HepG2 (cell line): ENCODE measurements around the gene SEC24B. TPM values are rescaled to one million over a fixed set of nuclear protein-coding genes. Genes with fewer than 3 reads are reported as not detected.

Experiments
- GMEB1 ChIP-seq: sonication (generic); formaldehyde crosslinking; IDR thresholded peaks from 2 replicates; pipeline ENCODE4 v1.5.1; 2020; ENCODE audit warnings: missing genetic modification reagents, mild to moderate bottlenecking, borderline replicate concordance
- GTF2F1 ChIP-seq: fragments of 150-350 bp; IDR thresholded peaks from 2 replicates; pipeline ENCODE4 v1.6.1; 2014; ENCODE audit warnings: low read length
- JUND ChIP-seq: sonication (generic); formaldehyde crosslinking; IDR thresholded peaks from 2 replicates; pipeline ENCODE4 v1.8.0; 2022; ENCODE audit warnings: mild to moderate bottlenecking, missing genetic modification reagents
- TCF12 ChIP-seq, 2 experiments: fragments of 450-650 bp in 1 of 2; sonication (generic) in 1 of 2; formaldehyde crosslinking in 1 of 2; IDR thresholded peaks; 2 replicates each; pipeline versions ENCODE4 v1.6.1 to v1.8.0; 2017 to 2022; ENCODE audit warnings: antibody characterized with exemption in 1 of 2, mild to moderate bottlenecking in 1 of 2, missing genetic modification reagents in 1 of 2, moderate library complexity in 1 of 2
- TEF ChIP-seq: sonication (generic); formaldehyde crosslinking; IDR thresholded peaks from 2 replicates; pipeline ENCODE4 v1.5.0; 2020; ENCODE audit warnings: missing genetic modification reagents
- TP53 ChIP-seq: sonication (generic); formaldehyde crosslinking; conservative IDR thresholded peaks from 2 replicates; pipeline ENCODE4 v1.4.0; 2020; ENCODE audit warnings: missing genetic modification reagents
- ZNF253 ChIP-seq: sonication (generic); formaldehyde crosslinking; IDR thresholded peaks from 2 replicates; pipeline ENCODE4 v1.8.0; 2022; ENCODE audit warnings: mild to moderate bottlenecking, missing genetic modification reagents, borderline replicate concordance
- ZNF281 ChIP-seq: sonication (generic); formaldehyde crosslinking; IDR thresholded peaks from 2 replicates; pipeline ENCODE4 v1.4.0; 2020; ENCODE audit warnings: missing genetic modification reagents, borderline replicate concordance
- ZNF350 ChIP-seq: sonication (generic); formaldehyde crosslinking; IDR thresholded peaks from 2 replicates; pipeline ENCODE4 v1.4.0; 2020; ENCODE audit warnings: mild to moderate bottlenecking, low read depth, missing genetic modification reagents, borderline replicate concordance
- ZNF441 ChIP-seq: sonication (generic); formaldehyde crosslinking; IDR thresholded peaks from 2 replicates; pipeline ENCODE4 v1.7.0; 2021; ENCODE audit warnings: missing genetic modification reagents, borderline replicate concordance
- ZNF644 ChIP-seq: IDR thresholded peaks from 2 replicates; pipeline ENCODE4 v1.6.1; 2016; ENCODE audit warnings: low read depth
- ZNF784 ChIP-seq: sonication (generic); formaldehyde crosslinking; IDR thresholded peaks from 2 replicates; pipeline ENCODE4 v1.5.1; 2020; ENCODE audit warnings: missing genetic modification reagents, mild to moderate bottlenecking, borderline replicate concordance
- polyA plus RNA-seq, 8 experiments: library from polyadenylated mRNA; depleted of rRNA in 3 of 8; stranded (reverse) in 7 of 8; unstranded in 1 of 8; fragments of >200 nt; fragmentation: Illumina TruSeq in 4 of 8; extraction: Trizol in 4 of 8; gene quantifications; 2 replicates each; pipeline versions ENCODE4 v1.2.1 to v1.2.3, GENCODE V29; 2011 to 2016; ENCODE audit warnings: low read depth in 4 of 8, missing spikeins in 1 of 8, mixed read lengths in 1 of 8; ENCODE audit not compliant: insufficient read depth in 1 of 8
- total RNA-seq, 5 experiments: library from RNA; depleted of rRNA; stranded (reverse); fragments of >200 nt; fragmentation: Illumina TruSeq; extraction: Trizol; gene quantifications; 2 replicates each; pipeline ENCODE4 v1.2.3, GENCODE V29; 2016; ENCODE audit warnings: low read depth in 1 of 5
- TF ChIP-seq, protein P1 (sequence below): sonication (generic); formaldehyde crosslinking; IDR thresholded peaks from 2 replicates; pipeline ENCODE4 v1.5.1; 2020; ENCODE audit warnings: mild to moderate bottlenecking, missing genetic modification reagents
- TF ChIP-seq, protein P2 (sequence below): sonication (generic); formaldehyde crosslinking; conservative IDR thresholded peaks from 2 replicates; pipeline ENCODE4 v1.8.1; 2023; ENCODE audit warnings: missing genetic modification reagents
- TF ChIP-seq, protein P3 (sequence below): sonication (generic); formaldehyde crosslinking; IDR thresholded peaks from 2 replicates; pipeline ENCODE4 v1.4.0; 2020; ENCODE audit warnings: missing genetic modification reagents

The SEC24B gene
- total and polyA plus RNA-seq, 2 of the 13 experiments (the other 11 are each of a cell fraction or from before 2014, with no cell fraction given) = 14.6 to 39.0 TPM

GRCh38 chr4:109433205-109434006, at the start of gene SEC24B (continued):
- TF ChIP-seq, protein P1, sequence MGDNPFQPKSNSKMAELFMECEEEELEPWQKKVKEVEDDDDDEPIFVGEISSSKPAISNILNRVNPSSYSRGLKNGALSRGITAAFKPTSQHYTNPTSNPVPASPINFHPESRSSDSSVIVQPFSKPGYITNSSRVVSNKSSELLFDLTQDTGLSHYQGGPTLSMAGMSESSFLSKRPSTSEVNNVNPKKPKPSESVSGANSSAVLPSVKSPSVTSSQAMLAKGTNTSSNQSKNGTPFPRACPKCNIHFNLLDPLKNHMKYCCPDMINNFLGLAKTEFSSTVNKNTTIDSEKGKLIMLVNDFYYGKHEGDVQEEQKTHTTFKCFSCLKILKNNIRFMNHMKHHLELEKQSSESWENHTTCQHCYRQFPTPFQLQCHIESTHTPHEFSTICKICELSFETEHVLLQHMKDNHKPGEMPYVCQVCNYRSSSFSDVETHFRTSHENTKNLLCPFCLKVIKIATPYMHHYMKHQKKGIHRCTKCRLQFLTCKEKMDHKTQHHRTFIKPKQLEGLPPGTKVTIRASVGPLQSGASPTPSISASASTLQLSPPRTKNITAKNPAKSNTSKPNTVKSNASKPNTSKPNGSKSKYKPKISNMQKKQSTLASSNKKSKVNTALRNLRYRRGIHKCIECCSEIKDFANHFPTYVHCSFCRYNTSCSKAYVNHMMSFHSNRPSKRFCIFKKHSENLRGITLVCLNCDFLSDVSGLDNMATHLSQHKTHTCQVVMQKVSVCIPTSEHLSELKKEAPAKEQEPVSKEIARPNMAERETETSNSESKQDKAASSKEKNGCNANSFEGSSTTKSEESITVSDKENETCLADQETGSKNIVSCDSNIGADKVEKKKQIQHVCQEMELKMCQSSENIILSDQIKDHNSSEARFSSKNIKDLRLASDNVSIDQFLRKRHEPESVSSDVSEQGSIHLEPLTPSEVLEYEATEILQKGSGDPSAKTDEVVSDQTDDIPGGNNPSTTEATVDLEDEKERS = no peak
- TF ChIP-seq ZNF253 = peak; percentile 85; the same call in 1 of the 2 replicates
- TF ChIP-seq ZNF644 (CRISPR knock-in tag) = no peak
- TF ChIP-seq ZNF350 = no peak
- peak; percentile 92; the same call in 1 of the 2 replicates for TF ChIP-seq ZNF784 (CRISPR knock-in tag)
- no peak for TF ChIP-seq ZNF441 (CRISPR knock-in tag)
- no peak for TF ChIP-seq ZNF281 (CRISPR knock-in tag)
- no peak; the same call in 1 of the 2 replicates for TF ChIP-seq GMEB1 (CRISPR knock-in tag)
- TF ChIP-seq JUND = no peak
- TF ChIP-seq, protein P2, sequence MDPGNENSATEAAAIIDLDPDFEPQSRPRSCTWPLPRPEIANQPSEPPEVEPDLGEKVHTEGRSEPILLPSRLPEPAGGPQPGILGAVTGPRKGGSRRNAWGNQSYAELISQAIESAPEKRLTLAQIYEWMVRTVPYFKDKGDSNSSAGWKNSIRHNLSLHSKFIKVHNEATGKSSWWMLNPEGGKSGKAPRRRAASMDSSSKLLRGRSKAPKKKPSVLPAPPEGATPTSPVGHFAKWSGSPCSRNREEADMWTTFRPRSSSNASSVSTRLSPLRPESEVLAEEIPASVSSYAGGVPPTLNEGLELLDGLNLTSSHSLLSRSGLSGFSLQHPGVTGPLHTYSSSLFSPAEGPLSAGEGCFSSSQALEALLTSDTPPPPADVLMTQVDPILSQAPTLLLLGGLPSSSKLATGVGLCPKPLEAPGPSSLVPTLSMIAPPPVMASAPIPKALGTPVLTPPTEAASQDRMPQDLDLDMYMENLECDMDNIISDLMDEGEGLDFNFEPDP = no peak
- TF ChIP-seq, protein P3, sequence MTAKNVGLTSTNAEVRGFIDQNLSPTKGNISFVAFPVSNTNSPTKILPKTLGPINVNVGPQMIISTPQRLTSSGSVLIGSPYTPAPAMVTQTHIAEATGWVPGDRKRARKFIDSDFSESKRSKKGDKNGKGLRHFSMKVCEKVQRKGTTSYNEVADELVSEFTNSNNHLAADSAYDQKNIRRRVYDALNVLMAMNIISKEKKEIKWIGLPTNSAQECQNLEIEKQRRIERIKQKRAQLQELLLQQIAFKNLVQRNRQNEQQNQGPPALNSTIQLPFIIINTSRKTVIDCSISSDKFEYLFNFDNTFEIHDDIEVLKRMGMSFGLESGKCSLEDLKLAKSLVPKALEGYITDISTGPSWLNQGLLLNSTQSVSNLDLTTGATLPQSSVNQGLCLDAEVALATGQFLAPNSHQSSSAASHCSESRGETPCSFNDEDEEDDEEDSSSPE (CRISPR knock-in tag) = no peak
- no peak for TF ChIP-seq TP53 (CRISPR knock-in tag)
- no peak for TF ChIP-seq TCF12 (IDR thresholded peaks at IDR 0.05)
- no peak for TF ChIP-seq TCF12 (CRISPR knock-in tag; IDR thresholded peaks at IDR 0.05)
- no peak for TF ChIP-seq TEF (CRISPR knock-in tag)
- TF ChIP-seq GTF2F1 = no peak
